ENCODE measurements around the gene FDPS.

DNA sequence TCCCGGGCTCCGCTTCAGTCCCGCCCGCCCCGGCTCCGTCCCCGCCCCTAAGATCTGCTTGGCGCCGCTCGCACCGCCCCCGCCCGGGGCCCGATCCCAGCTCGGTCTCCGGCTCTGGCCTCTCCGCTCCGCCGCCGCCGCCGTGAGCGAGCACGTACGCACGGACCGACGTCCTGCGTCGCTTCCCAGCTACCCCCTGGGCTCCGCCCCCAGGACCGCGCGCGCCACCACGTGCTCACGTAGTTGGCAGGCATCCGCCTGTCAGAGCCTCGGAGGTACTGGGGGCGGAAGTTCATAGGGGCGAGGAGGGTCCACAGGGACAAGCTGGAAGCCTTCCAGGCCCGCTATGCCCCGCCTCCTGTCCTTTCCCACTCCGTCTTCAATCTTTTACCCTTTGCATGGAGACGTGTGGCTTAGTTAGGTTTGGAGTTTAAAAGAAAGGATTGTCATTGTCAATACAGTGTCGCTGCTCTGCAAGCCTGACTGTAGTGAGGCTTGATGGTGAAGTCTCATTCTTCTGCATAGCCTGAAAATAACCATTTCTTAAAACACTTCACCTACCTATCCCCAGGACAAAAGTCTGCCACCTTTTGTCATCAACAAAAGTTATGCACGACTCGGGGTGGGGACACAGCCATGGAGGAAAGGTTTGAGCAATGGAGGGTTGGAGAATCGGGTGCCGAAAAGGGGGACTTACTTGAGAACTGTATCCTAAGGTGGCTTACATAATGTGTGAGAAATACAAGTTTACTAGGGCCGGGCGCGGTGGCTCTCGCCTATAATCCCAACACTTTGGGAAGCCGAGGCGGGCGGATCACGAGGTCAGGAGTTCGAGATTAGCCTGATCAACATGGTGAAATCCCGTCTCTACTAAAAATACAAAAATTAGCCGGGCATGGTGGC, 35.1 kb upstream of the FDPS start, which contains the start of gene CLK2:
- TF ChIP-seq, protein P1, sequence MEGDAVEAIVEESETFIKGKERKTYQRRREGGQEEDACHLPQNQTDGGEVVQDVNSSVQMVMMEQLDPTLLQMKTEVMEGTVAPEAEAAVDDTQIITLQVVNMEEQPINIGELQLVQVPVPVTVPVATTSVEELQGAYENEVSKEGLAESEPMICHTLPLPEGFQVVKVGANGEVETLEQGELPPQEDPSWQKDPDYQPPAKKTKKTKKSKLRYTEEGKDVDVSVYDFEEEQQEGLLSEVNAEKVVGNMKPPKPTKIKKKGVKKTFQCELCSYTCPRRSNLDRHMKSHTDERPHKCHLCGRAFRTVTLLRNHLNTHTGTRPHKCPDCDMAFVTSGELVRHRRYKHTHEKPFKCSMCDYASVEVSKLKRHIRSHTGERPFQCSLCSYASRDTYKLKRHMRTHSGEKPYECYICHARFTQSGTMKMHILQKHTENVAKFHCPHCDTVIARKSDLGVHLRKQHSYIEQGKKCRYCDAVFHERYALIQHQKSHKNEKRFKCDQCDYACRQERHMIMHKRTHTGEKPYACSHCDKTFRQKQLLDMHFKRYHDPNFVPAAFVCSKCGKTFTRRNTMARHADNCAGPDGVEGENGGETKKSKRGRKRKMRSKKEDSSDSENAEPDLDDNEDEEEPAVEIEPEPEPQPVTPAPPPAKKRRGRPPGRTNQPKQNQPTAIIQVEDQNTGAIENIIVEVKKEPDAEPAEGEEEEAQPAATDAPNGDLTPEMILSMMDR (conservative IDR thresholded peaks at IDR 0.05; ENCODE audit: low read depth in 2 of 2) = no peak; a peak in 1 of 4 replicates
- TF ChIP-seq REST (IDR thresholded peaks at IDR 0.05; ENCODE audit: unreplicated experiment) (no peak), EZH2 (IDR thresholded peaks at IDR 0.05; ENCODE audit: low read depth, unreplicated experiment) (no peak), JUNB (IDR thresholded peaks at IDR 0.05; ENCODE audit: unreplicated experiment) (no peak), CREB1 (CRISPR knock-in tag; IDR thresholded peaks at IDR 0.05; ENCODE audit: low read depth) (no peak; the same call in 1 of the 2 replicates), POLR2AphosphoS5 (IDR thresholded peaks at IDR 0.05; ENCODE audit: low read depth) (peak; percentile 88), EZH2phosphoT487 (IDR thresholded peaks at IDR 0.05; ENCODE audit: unreplicated experiment) (no peak), NANOG (IDR thresholded peaks at IDR 0.05; ENCODE audit: borderline replicate concordance) (no peak; the same call in 1 of the 2 replicates), ZNF331 (CRISPR knock-in tag; IDR thresholded peaks at IDR 0.05; ENCODE audit: low read depth) (no peak)
- TF ChIP-seq, protein P2, sequence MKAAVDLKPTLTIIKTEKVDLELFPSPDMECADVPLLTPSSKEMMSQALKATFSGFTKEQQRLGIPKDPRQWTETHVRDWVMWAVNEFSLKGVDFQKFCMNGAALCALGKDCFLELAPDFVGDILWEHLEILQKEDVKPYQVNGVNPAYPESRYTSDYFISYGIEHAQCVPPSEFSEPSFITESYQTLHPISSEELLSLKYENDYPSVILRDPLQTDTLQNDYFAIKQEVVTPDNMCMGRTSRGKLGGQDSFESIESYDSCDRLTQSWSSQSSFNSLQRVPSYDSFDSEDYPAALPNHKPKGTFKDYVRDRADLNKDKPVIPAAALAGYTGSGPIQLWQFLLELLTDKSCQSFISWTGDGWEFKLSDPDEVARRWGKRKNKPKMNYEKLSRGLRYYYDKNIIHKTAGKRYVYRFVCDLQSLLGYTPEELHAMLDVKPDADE (IDR thresholded peaks at IDR 0.05) = peak; percentile 76; the same call in 1 of the 2 replicates

Measured in GM23338 (cell line).